Mammary epithelial cell (primary cell): Measurements from ENCODE around the gene FOXO4.

Experiments used
- EZH2 ChIP-seq: IDR thresholded peaks from 2 replicates; pipeline ENCODE4 v1.6.1; 2012; ENCODE audit warnings: low read length, inconsistent platforms, borderline replicate concordance
- TF ChIP-seq, protein P1 (sequence below), 2 donors: IDR thresholded peaks in 1 of 2; conservative IDR thresholded peaks in 1 of 2; 2 replicates each; pipeline ENCODE4 v1.5.1; 2011 to 2012; ENCODE audit warnings: inconsistent platforms in 2 of 2, low read length in 2 of 2, mild to moderate bottlenecking in 2 of 2, control low read depth in 1 of 2, low read depth in 1 of 2; ENCODE audit not compliant: insufficient read depth in 1 of 2; ENCODE audit errors: extremely low read depth in 1 of 2

DNA sequence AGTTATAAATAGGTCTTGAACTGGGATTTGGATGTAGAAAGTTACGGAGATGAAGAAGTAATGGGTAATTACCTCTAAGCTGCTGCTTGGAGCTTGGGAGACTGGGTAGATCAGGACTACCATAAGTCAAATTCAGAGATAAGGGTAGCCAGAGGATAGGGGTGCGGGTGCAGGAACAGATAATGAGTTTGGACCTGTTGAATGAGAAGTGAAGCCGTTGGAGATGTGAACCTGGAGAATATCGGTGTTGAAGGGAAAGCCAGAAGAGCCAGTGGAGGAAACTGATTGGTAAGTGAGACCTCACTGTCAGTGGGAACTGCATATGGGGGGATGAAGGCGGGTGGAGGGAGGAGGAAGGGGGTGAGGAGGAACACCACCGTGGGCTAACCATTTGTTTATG lies 618 bp upstream of the FOXO4 start:
- TF ChIP-seq, protein P1, sequence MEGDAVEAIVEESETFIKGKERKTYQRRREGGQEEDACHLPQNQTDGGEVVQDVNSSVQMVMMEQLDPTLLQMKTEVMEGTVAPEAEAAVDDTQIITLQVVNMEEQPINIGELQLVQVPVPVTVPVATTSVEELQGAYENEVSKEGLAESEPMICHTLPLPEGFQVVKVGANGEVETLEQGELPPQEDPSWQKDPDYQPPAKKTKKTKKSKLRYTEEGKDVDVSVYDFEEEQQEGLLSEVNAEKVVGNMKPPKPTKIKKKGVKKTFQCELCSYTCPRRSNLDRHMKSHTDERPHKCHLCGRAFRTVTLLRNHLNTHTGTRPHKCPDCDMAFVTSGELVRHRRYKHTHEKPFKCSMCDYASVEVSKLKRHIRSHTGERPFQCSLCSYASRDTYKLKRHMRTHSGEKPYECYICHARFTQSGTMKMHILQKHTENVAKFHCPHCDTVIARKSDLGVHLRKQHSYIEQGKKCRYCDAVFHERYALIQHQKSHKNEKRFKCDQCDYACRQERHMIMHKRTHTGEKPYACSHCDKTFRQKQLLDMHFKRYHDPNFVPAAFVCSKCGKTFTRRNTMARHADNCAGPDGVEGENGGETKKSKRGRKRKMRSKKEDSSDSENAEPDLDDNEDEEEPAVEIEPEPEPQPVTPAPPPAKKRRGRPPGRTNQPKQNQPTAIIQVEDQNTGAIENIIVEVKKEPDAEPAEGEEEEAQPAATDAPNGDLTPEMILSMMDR (conservative IDR thresholded peaks at IDR 0.05 in 1 of 2, IDR thresholded peaks at IDR 0.05 in 1 of 2; ENCODE audit: extremely low read depth in 1 of 2, insufficient read depth in 1 of 2, low read depth in 1 of 2, low read length in 2 of 2) = no peak
- no peak for TF ChIP-seq EZH2
